Neuronal stem cell (in vitro differentiated cells): ENCODE data around the gene FOXP3.

Experiments
- DNase-seq: peaks from one replicate; pipeline ENCODE4 v3.0.0-alpha.2; 2013; ENCODE audit warnings: low spot score
- H2AFZ ChIP-seq: one replicate; pipeline ENCODE4 v1.6.1; 2013; ENCODE audit warnings: mild to moderate bottlenecking, low read length, inconsistent platforms
- H2AK5ac ChIP-seq: 2 replicates; pipeline ENCODE4 v1.6.1; 2013; ENCODE audit warnings: low read depth, mild to moderate bottlenecking, inconsistent platforms, low read length, moderate library complexity, mixed read lengths
- H2BK120ac ChIP-seq: 2 replicates; pipeline ENCODE4 v1.6.1; 2013; ENCODE audit warnings: low read depth, mild to moderate bottlenecking, inconsistent platforms, low read length, moderate library complexity, mixed read lengths
- H2BK12ac ChIP-seq: one replicate; pipeline ENCODE4 v1.6.1; 2013; ENCODE audit warnings: low read length, inconsistent platforms
- H2BK15ac ChIP-seq: 2 replicates; pipeline ENCODE4 v1.6.1; 2013; ENCODE audit warnings: mild to moderate bottlenecking, low read length, inconsistent platforms, mixed read lengths
- H2BK5ac ChIP-seq: one replicate; pipeline ENCODE4 v1.6.1; 2013; ENCODE audit warnings: inconsistent platforms, mild to moderate bottlenecking, low read length, moderate library complexity
- H3K14ac ChIP-seq: one replicate; pipeline ENCODE4 v1.6.1; 2013; ENCODE audit warnings: low read length, inconsistent platforms
- H3K18ac ChIP-seq: 2 replicates; pipeline ENCODE4 v1.6.1; 2013; ENCODE audit warnings: low read length, inconsistent platforms
- H3K23ac ChIP-seq: 2 replicates; pipeline ENCODE4 v1.6.1; 2013; ENCODE audit warnings: low read depth, mild to moderate bottlenecking, mixed read lengths, low read length, inconsistent platforms; ENCODE audit not compliant: poor library complexity
- H3K27ac ChIP-seq: replicated peaks from 3 replicates; pipeline ENCODE4 v1.5.1; 2013; ENCODE audit warnings: low read length, inconsistent platforms
- H3K27me3 ChIP-seq, 3 experiments: 2 replicates each; pipeline ENCODE4 v1.6.1; 2013; ENCODE audit warnings: low read length in 3 of 3, mild to moderate bottlenecking in 2 of 3, inconsistent platforms in 1 of 3, low read depth in 1 of 3, mixed read lengths in 1 of 3, moderate library complexity in 1 of 3; ENCODE audit not compliant: control insufficient read depth in 3 of 3, insufficient read depth in 3 of 3
- H3K36me3 ChIP-seq, 2 donors: replicated peaks in 1 of 2; 2 replicates each; pipeline ENCODE4 v1.6.1; 2013; ENCODE audit warnings: low read length in 2 of 2; ENCODE audit not compliant: control insufficient read depth in 2 of 2, insufficient read depth in 2 of 2
- H3K4ac ChIP-seq: 2 replicates; pipeline ENCODE4 v1.6.1; 2013; ENCODE audit warnings: inconsistent platforms, mild to moderate bottlenecking, low read length, moderate library complexity
- H3K4me1 ChIP-seq, 2 donors: 1 replicate in 1 of 2; 2 replicates in 1 of 2; pipeline ENCODE4 v1.6.1; 2013; ENCODE audit warnings: low read length in 2 of 2, low read depth in 1 of 2; ENCODE audit not compliant: control insufficient read depth in 2 of 2, insufficient read depth in 1 of 2
- H3K4me2 ChIP-seq: one replicate; pipeline ENCODE4 v1.6.1; 2013; ENCODE audit warnings: mild to moderate bottlenecking, low read length, inconsistent platforms; ENCODE audit not compliant: insufficient read depth, poor library complexity, severe bottlenecking
- H3K4me3 ChIP-seq, 2 donors: 2 replicates each; pipeline ENCODE4 v1.5.1; 2013; ENCODE audit warnings: low read length in 2 of 2, mild to moderate bottlenecking in 2 of 2, inconsistent platforms in 1 of 2, moderate library complexity in 1 of 2
- H3K79me1 ChIP-seq: one replicate; pipeline ENCODE4 v1.6.1; 2013; ENCODE audit warnings: low read depth, mild to moderate bottlenecking, inconsistent platforms, low read length, moderate library complexity
- H3K9ac ChIP-seq: one replicate; pipeline ENCODE4 v1.6.1; 2013; ENCODE audit warnings: mild to moderate bottlenecking, low read depth, low read length, inconsistent platforms; ENCODE audit not compliant: poor library complexity
- H3K9me3 ChIP-seq, 2 donors: replicated peaks in 1 of 2; 2 replicates each; pipeline versions ENCODE3 to v1.6.1; 2013; ENCODE audit warnings: low read length in 2 of 2, mild to moderate bottlenecking in 2 of 2, inconsistent platforms in 1 of 2, low read depth in 1 of 2, mixed read lengths in 1 of 2, moderate library complexity in 1 of 2; ENCODE audit not compliant: control insufficient read depth in 2 of 2, insufficient read depth in 1 of 2
- H4K8ac ChIP-seq: one replicate; pipeline ENCODE4 v1.6.1; 2013; ENCODE audit warnings: low read depth, mild to moderate bottlenecking, inconsistent platforms, low read length, moderate library complexity
- H4K91ac ChIP-seq: one replicate; pipeline ENCODE4 v1.6.1; 2013; ENCODE audit warnings: low read length, low read depth, mild to moderate bottlenecking, inconsistent platforms; ENCODE audit not compliant: poor library complexity
- WGBS, 2 donors: extraction: QIAGEN DNeasy Blood & Tissue Kit; methylation state at CpG; one replicate each; pipeline ENCODE4 v1.1.7; 2013; ENCODE audit warnings: missing lambda C conversion rate in 2 of 2, mixed read lengths in 1 of 2; ENCODE audit not compliant: insufficient read length in 2 of 2, insufficient replicate concordance in 1 of 2; ENCODE audit errors: extremely low coverage in 2 of 2; 5-methylcytosine and 5-hydroxymethylcytosine counted together

Gene FOXP3

GRCh38 chrX:49220100-49220499 lies 44.4 kb downstream of the FOXP3 start:
- no peak overlapping the region for H3K4me2 ChIP-seq
- H3K27me3 ChIP-seq = peaks cover 0 to 18% (median 0%) of the 10 kb centered on the region in 3 experiments
- DNase-seq = no peak
- H3K14ac ChIP-seq = no peak overlapping the region
- H3K9ac ChIP-seq = no peak overlapping the region
- H2BK120ac ChIP-seq = no peak overlapping the region
- H3K79me1 ChIP-seq = no peaks in the 10 kb centered on the region
- no peak overlapping the region for H4K91ac ChIP-seq
- H4K8ac ChIP-seq = no peak overlapping the region
- no peak overlapping the region for H3K4ac ChIP-seq
- H2BK5ac ChIP-seq = no peak overlapping the region
- H2AK5ac ChIP-seq = no peak overlapping the region
- H3K27ac ChIP-seq = no peak overlapping the region
- H3K4me1 ChIP-seq = no peaks in the 10 kb centered on the region
- H2AFZ ChIP-seq = no peak overlapping the region
- H3K18ac ChIP-seq = no peak overlapping the region
- no peaks in the 10 kb centered on the region for H3K9me3 ChIP-seq
- H3K4me3 ChIP-seq = no peak overlapping the region
- H3K36me3 ChIP-seq = no peaks in the 10 kb centered on the region
- H2BK12ac ChIP-seq = no peak overlapping the region
- no peak overlapping the region for H3K23ac ChIP-seq
- no peak overlapping the region for H2BK15ac ChIP-seq

GRCh38 chrX:49214996-49215526 lies 49.4 kb downstream of the FOXP3 start:
- peak overlapping the region; percentile 66 for H2BK5ac ChIP-seq
- no peak overlapping the region for H3K4me3 ChIP-seq
- H3K18ac ChIP-seq = no peak overlapping the region
- peaks cover 0 to 22% (median 0%) of the 10 kb centered on the region in 3 experiments for H3K27me3 ChIP-seq
- no peak for DNase-seq
- H3K4me1 ChIP-seq = no peaks in the 10 kb centered on the region
- no peak overlapping the region for H3K27ac ChIP-seq
- no peak overlapping the region for H2BK15ac ChIP-seq
- WGBS, 2 donors = no CpG with 5 or more reads among the region's 14 CpGs
- H3K4me2 ChIP-seq = no peak overlapping the region
- H2AFZ ChIP-seq = no peak overlapping the region
- no peaks in the 10 kb centered on the region for H3K9me3 ChIP-seq
- H3K14ac ChIP-seq = no peak overlapping the region
- no peak overlapping the region for H2AK5ac ChIP-seq
- no peaks in the 10 kb centered on the region for H3K36me3 ChIP-seq
- no peak overlapping the region for H3K4ac ChIP-seq
- no peak overlapping the region for H4K91ac ChIP-seq
- no peaks in the 10 kb centered on the region for H3K79me1 ChIP-seq
- no peak overlapping the region for H2BK120ac ChIP-seq
- H4K8ac ChIP-seq = no peak overlapping the region
- no peak overlapping the region for H3K9ac ChIP-seq
- H2BK12ac ChIP-seq = no peak overlapping the region
- H3K23ac ChIP-seq = no peak overlapping the region

- Histone ChIP-seq H2BK15ac (no peak overlapping the region), H3K27me3 (peaks cover 0 to 21% (median 0%) of the 10 kb centered on the region in 3 experiments), H3K4me1 (no peaks in the 10 kb centered on the region), H2BK12ac (no peak overlapping the region), H3K4me2 (no peak overlapping the region), H3K9ac (no peak overlapping the region), H3K36me3 (no peaks in the 10 kb centered on the region), H3K23ac (no peak overlapping the region), H2BK5ac (no peak overlapping the region), H3K14ac (no peak overlapping the region), H3K4me3 (no peak overlapping the region), H2BK120ac (no peak overlapping the region), H3K79me1 (no peaks in the 10 kb centered on the region), H4K91ac (no peak overlapping the region), H3K4ac (no peak overlapping the region), H2AFZ (no peak overlapping the region), H3K9me3 (no peaks in the 10 kb centered on the region), H3K27ac (no peak overlapping the region), H4K8ac (no peak overlapping the region), H3K18ac (no peak overlapping the region), H2AK5ac (no peak overlapping the region)
- WGBS, 2 donors = no CpG with 5 or more reads among the region's 2 CpGs
- DNase-seq = no peak
These were observed 50.1 kb downstream of the FOXP3 start for GRCh38 chrX:49214416-49214815.

- Histone ChIP-seq H3K79me1 (no peaks in the 10 kb centered on the region), H3K4me1 (no peaks in the 10 kb centered on the region), H2BK15ac (no peak overlapping the region), H3K9ac (no peak overlapping the region), H2AFZ (no peak overlapping the region), H4K91ac (no peak overlapping the region), H3K4me3 (no peak overlapping the region), H3K27ac (no peak overlapping the region), H3K14ac (no peak overlapping the region), H2BK5ac (no peak overlapping the region), H3K9me3 (no peaks in the 10 kb centered on the region), H3K23ac (no peak overlapping the region), H4K8ac (no peak overlapping the region), H3K4ac (no peak overlapping the region), H3K27me3 (peaks cover 0 to 16% (median 0%) of the 10 kb centered on the region in 3 experiments), H2BK120ac (no peak overlapping the region), H3K4me2 (no peak overlapping the region), H3K36me3 (no peaks in the 10 kb centered on the region), H2BK12ac (no peak overlapping the region), H2AK5ac (no peak overlapping the region), H3K18ac (no peak overlapping the region)
- no peak for DNase-seq
- no CpG with 5 or more reads among the region's 1 CpG for WGBS, 2 donors
These were observed 51.6 kb downstream of the FOXP3 start for GRCh38 chrX:49212861-49213260.
